ENCODE measurements around the gene SPATA32.

Gene SPATA32

DNA sequence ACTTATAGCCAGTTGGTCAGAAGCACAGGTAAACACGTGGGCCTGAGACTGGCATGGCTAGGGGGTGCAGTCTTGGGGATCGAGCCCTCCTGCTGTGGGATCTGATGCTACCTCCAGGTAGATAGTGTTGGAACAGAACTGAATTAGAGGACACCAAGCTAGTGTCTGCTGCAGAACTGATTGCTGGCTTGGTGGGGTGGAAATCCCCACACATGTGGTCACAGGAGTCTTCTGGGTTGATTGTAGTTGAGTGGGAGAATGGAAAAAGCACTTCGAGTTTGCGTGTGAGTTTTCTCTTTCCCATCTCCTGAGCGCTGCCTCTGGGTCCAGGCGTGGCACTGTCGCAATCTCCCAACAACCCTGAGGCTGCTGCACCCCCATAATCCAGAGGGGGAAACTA is 8.0 kb upstream of the SPATA32 start:
- no peak overlapping the region for H3K27ac ChIP-seq
- TF ChIP-seq, protein P1, sequence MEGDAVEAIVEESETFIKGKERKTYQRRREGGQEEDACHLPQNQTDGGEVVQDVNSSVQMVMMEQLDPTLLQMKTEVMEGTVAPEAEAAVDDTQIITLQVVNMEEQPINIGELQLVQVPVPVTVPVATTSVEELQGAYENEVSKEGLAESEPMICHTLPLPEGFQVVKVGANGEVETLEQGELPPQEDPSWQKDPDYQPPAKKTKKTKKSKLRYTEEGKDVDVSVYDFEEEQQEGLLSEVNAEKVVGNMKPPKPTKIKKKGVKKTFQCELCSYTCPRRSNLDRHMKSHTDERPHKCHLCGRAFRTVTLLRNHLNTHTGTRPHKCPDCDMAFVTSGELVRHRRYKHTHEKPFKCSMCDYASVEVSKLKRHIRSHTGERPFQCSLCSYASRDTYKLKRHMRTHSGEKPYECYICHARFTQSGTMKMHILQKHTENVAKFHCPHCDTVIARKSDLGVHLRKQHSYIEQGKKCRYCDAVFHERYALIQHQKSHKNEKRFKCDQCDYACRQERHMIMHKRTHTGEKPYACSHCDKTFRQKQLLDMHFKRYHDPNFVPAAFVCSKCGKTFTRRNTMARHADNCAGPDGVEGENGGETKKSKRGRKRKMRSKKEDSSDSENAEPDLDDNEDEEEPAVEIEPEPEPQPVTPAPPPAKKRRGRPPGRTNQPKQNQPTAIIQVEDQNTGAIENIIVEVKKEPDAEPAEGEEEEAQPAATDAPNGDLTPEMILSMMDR (conservative IDR thresholded peaks at IDR 0.05): no peak

DNA sequence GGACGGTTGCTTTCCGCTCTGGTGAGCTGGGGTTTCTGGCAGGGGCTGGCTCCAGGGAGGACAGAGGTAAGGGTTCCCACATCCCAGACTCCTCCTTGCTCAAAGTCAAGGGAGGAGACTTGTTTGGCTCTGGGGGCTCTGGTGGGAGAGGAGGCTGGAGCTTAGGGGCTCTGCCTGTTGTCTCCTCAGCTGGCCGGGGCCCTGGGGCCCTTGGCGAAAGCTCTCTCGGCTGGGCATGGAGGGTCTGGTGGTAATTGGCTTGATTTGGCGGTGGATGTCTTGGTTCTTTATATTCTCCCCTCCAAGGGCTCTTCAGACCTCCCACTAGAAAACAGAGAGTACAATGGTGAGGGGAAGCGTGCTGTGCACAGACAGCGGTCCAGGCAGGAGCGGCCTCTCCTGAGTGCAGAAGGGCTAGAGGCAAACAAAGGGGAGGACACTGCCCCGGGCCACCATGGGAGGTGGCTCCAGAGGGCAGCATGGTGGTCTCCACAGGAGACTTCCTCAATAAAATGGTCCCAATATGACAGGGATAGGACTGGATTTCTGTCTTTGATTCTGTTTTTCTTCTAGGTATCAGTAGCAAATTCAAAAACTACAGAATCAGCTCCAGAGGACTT is 5.7 kb upstream of the SPATA32 start:
- TF ChIP-seq, protein P1 (conservative IDR thresholded peaks at IDR 0.05): no peak
- H3K27ac ChIP-seq: no peak overlapping the region

- TF ChIP-seq, protein P1 (conservative IDR thresholded peaks at IDR 0.05): no peak
- H3K27ac ChIP-seq: no peak overlapping the region
Measured at GRCh38 chr17:45266372-45266926, 4.6 kb upstream of the SPATA32 start.

DNA sequence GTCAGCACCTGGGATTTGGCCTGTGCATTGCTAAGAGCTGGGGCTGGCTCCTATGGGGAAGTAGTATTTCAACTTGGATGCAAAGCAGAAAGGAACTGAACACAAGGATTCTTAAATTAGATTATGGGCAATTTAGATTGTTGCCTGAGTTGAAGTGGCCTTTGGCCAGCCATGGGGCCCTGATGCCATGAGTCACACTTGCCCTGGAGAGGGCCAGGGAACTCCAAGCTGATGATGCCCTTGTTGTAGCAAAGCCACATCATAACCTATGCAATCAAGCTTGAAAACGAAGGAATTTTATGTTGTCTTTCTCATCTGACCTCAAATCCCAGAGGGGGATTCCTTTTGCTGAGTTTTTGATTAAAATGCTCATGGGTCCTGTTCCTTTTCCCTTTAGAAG is 3.9 kb upstream of the SPATA32 start:
- TF ChIP-seq, protein P1 (conservative IDR thresholded peaks at IDR 0.05): no peak
- no peak overlapping the region for H3K27ac ChIP-seq

- TF ChIP-seq, protein P1 (conservative IDR thresholded peaks at IDR 0.05): no peak
- H3K27ac ChIP-seq: no peak overlapping the region
Measured at GRCh38 chr17:45264988-45265387, 3.1 kb upstream of the SPATA32 start.

DNA sequence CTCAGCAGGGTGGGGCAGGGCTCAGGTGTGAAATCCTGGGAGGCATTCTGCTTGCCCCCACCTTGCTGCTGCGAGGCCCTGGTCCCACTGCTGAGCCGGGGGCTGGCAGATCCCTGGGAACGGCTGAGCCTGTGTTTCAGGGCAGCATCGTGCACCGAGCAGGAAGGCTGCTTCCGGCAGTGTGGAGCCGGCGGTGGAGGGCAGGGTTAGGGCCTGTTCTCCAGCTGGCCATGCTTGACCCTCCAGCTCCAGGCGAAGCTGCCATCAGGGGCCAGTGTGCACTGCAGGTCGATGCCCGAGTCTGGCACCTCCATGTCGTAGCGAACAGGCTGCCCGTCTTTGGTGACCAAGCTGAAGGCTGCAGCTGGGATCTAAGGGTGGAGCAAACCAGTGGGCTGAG is 2.5 kb upstream of the SPATA32 start:
- peak overlapping the region; percentile 96; the same call in 1 of the 2 replicates for H3K27ac ChIP-seq
- TF ChIP-seq, protein P1 (conservative IDR thresholded peaks at IDR 0.05): no peak

DNA sequence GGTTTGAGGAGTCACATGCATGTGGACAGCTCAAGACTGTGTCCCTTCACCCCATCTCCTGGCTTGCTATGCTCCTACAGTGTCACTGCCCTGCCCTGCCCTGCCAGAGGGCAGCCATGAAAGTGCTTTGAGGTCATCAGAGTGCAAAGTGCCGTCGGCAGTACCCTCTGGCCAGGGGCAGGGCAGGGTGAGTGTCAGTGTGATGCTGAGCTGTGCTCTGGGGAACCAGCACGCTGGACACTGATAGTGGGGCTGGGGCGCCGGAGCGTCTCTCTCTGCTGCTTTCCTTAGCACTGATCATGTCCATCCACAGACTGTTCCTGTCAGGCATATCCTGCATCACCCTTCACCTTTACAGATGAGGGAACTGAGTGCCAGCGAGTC is 1.6 kb upstream of the SPATA32 start:
- TF ChIP-seq, protein P1 (conservative IDR thresholded peaks at IDR 0.05): no peak
- H3K27ac ChIP-seq: peak overlapping the region; percentile 96

Data from VCaP (cell line).